Left ventricle myocardium inferior (tissue), 1 donor: ENCODE results near the gene NALF2. TPM values are rescaled to one million over a fixed set of nuclear protein-coding genes. Genes with fewer than 3 reads are reported as not detected.
A peak's percentile ranks its signal among the peaks of the same experiment; 100 is the strongest.

ENCODE experiments used
- DNase-seq: peaks from one replicate; pipeline ENCODE4 v3.0.0-alpha.2; 2020
- H3K27ac ChIP-seq: fragments of 200-600 bp; replicated peaks from 2 replicates; pipeline ENCODE4 v1.8.0; 2021
- H3K27me3 ChIP-seq: fragments of 200-600 bp; 2 replicates; pipeline ENCODE4 v1.8.0; 2021; ENCODE audit warnings: low read depth
- H3K36me3 ChIP-seq: fragments of 200-600 bp; 2 replicates; pipeline ENCODE4 v1.8.0; 2021
- H3K4me1 ChIP-seq: fragments of 200-600 bp; 2 replicates; pipeline ENCODE4 v1.8.0; 2021
- H3K4me3 ChIP-seq: fragments of 200-600 bp; 2 replicates; pipeline ENCODE4 v1.8.0; 2021; ENCODE audit warnings: mild to moderate bottlenecking, moderate library complexity
- H3K9me3 ChIP-seq: fragments of 200-600 bp; replicated peaks from 2 replicates; pipeline ENCODE4 v1.8.0; 2021
- CTCF ChIP-seq: fragments of 200-600 bp; IDR thresholded peaks from 2 replicates; pipeline ENCODE4 v1.8.0; 2021; ENCODE audit warnings: antibody characterized with exemption, mild to moderate bottlenecking, borderline replicate concordance
- intact Hi-C: fragments of 100-400 bp; cut with micrococcal nuclease; formaldehyde crosslinking; loops from one replicate; pipeline ENCODE4 v1.11.0; 2022
- total RNA-seq: library from RNA; stranded (reverse); fragmentation: NEBNext Ultra II Directional; extraction: Animal tissue kit (Norgen Biotek cat#: 25700); gene quantifications from one replicate; pipeline ENCODE4 v1.2.1, GENCODE V29; 2021
- donor health status: DM: no; HTN: yes; CAD: no; lungs with severe emphysema.

NALF2 gene
- total RNA-seq, 1 donor from 2014 or later: 26.1 TPM

GRCh38 chrX:69510137-69510715, 6.1 kb downstream of the NALF2 start:
- H3K4me1 ChIP-seq: peaks cover 10% of the 10 kb centered on the region
- H3K9me3 ChIP-seq: no peaks in the 10 kb centered on the region
- H3K36me3 ChIP-seq: no peaks in the 10 kb centered on the region
- H3K27ac ChIP-seq: peak overlapping the region; percentile 8
- peaks cover 17% of the 10 kb centered on the region for H3K27me3 ChIP-seq
- intact Hi-C loops: no loop called here
- peak overlapping the region; percentile 29 for H3K4me3 ChIP-seq
- no peak for DNase-seq
- TF ChIP-seq CTCF: no peak

- DNase-seq: no peak
- no peak for TF ChIP-seq CTCF
- Histone ChIP-seq H3K27ac (no peak overlapping the region), H3K27me3 (peaks cover 11% of the 10 kb centered on the region), H3K36me3 (no peaks in the 10 kb centered on the region), H3K4me1 (peaks cover 5% of the 10 kb centered on the region), H3K9me3 (no peaks in the 10 kb centered on the region), H3K4me3 (no peak overlapping the region)
- intact Hi-C loops: no loop called here
Measured at GRCh38 chrX:69510914-69511513, 6.9 kb downstream of the NALF2 start.

GRCh38 chrX:69522052-69522451, 17.9 kb downstream of the NALF2 start:
- no peak for TF ChIP-seq CTCF
- Histone ChIP-seq H3K4me1 (peaks cover 17% of the 10 kb centered on the region), H3K27ac (peak overlapping the region; percentile 42)

GRCh38 chrX:69523314-69523713, 19.2 kb downstream of the NALF2 start:
- Histone ChIP-seq H3K9me3 (no peaks in the 10 kb centered on the region), H3K4me3 (no peak overlapping the region), H3K27ac (peak overlapping the region; percentile 42), H3K36me3 (no peaks in the 10 kb centered on the region), H3K4me1 (peaks cover 17% of the 10 kb centered on the region), H3K27me3 (no peaks in the 10 kb centered on the region)
- intact Hi-C loops: no loop called here
- DNase-seq: no peak
- TF ChIP-seq CTCF: no peak

More at GRCh38 chrX:69522052-69522451, 17.9 kb downstream of the NALF2 start:
- no peaks in the 10 kb centered on the region for H3K27me3 ChIP-seq
- no peaks in the 10 kb centered on the region for H3K9me3 ChIP-seq
- DNase-seq: no peak
- no peaks in the 10 kb centered on the region for H3K36me3 ChIP-seq
- no peak overlapping the region for H3K4me3 ChIP-seq
- intact Hi-C loops: no loop called here

GRCh38 chrX:69524781-69525363, 20.7 kb downstream of the NALF2 start:
- H3K36me3 ChIP-seq: no peaks in the 10 kb centered on the region
- DNase-seq: no peak
- no peaks in the 10 kb centered on the region for H3K27me3 ChIP-seq
- H3K9me3 ChIP-seq: no peaks in the 10 kb centered on the region
- no peak overlapping the region for H3K27ac ChIP-seq
- H3K4me1 ChIP-seq: peaks cover 17% of the 10 kb centered on the region
- no peak overlapping the region for H3K4me3 ChIP-seq
- intact Hi-C loops: no loop called here
- no peak for TF ChIP-seq CTCF
